ENCODE measurements around the gene MMP3. TPM values are rescaled to one million over a fixed set of nuclear protein-coding genes. Genes with fewer than 3 reads are reported as not detected.

Gene MMP3
- total and polyA plus RNA-seq, 4 donors, result not detected

- no peak for DNase-seq (ENCODE audit: low spot score)
- WGBS, result 87% methylated on average over 7 of the region's 7 CpGs
- TF ChIP-seq RXRA (IDR thresholded peaks at IDR 0.05), result no peak
- TF ChIP-seq, protein P1, sequence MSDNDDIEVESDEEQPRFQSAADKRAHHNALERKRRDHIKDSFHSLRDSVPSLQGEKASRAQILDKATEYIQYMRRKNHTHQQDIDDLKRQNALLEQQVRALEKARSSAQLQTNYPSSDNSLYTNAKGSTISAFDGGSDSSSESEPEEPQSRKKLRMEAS (IDR thresholded peaks at IDR 0.05), result no peak
- no peak for TF ChIP-seq FOXA1 (IDR thresholded peaks at IDR 0.05)
- no peak for TF ChIP-seq TAF1 (conservative IDR thresholded peaks at IDR 0.05)
- no peak for TF ChIP-seq HNF4G (IDR thresholded peaks at IDR 0.05)
- TF ChIP-seq, protein P2, sequence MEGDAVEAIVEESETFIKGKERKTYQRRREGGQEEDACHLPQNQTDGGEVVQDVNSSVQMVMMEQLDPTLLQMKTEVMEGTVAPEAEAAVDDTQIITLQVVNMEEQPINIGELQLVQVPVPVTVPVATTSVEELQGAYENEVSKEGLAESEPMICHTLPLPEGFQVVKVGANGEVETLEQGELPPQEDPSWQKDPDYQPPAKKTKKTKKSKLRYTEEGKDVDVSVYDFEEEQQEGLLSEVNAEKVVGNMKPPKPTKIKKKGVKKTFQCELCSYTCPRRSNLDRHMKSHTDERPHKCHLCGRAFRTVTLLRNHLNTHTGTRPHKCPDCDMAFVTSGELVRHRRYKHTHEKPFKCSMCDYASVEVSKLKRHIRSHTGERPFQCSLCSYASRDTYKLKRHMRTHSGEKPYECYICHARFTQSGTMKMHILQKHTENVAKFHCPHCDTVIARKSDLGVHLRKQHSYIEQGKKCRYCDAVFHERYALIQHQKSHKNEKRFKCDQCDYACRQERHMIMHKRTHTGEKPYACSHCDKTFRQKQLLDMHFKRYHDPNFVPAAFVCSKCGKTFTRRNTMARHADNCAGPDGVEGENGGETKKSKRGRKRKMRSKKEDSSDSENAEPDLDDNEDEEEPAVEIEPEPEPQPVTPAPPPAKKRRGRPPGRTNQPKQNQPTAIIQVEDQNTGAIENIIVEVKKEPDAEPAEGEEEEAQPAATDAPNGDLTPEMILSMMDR (IDR thresholded peaks at IDR 0.05; ENCODE audit: low read depth, low read length, missing input control), result no peak
- TF ChIP-seq EGR1 (IDR thresholded peaks at IDR 0.05; ENCODE audit: low read depth in 2 of 2), result no peak
- TF ChIP-seq ATF3 (IDR thresholded peaks at IDR 0.05), result no peak
- no peak for TF ChIP-seq SP1 (IDR thresholded peaks at IDR 0.05)
- no peak for TF ChIP-seq FOXA2 (IDR thresholded peaks at IDR 0.05)
- no peak for TF ChIP-seq JUND (IDR thresholded peaks at IDR 0.05)
- no peak for TF ChIP-seq HNF4A (conservative IDR thresholded peaks at IDR 0.05)
- TF ChIP-seq YY1 (IDR thresholded peaks at IDR 0.05), result no peak
- TF ChIP-seq REST (IDR thresholded peaks at IDR 0.05), result no peak
- no peak for TF ChIP-seq NR2F2 (IDR thresholded peaks at IDR 0.05)
- TF ChIP-seq RAD21 (IDR thresholded peaks at IDR 0.05), result no peak
- TF ChIP-seq, protein P3, sequence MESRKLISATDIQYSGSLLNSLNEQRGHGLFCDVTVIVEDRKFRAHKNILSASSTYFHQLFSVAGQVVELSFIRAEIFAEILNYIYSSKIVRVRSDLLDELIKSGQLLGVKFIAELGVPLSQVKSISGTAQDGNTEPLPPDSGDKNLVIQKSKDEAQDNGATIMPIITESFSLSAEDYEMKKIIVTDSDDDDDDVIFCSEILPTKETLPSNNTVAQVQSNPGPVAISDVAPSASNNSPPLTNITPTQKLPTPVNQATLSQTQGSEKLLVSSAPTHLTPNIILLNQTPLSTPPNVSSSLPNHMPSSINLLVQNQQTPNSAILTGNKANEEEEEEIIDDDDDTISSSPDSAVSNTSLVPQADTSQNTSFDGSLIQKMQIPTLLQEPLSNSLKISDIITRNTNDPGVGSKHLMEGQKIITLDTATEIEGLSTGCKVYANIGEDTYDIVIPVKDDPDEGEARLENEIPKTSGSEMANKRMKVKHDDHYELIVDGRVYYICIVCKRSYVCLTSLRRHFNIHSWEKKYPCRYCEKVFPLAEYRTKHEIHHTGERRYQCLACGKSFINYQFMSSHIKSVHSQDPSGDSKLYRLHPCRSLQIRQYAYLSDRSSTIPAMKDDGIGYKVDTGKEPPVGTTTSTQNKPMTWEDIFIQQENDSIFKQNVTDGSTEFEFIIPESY (IDR thresholded peaks at IDR 0.05), result no peak
- TF ChIP-seq GABPA (IDR thresholded peaks at IDR 0.05 in 1 of 2, conservative IDR thresholded peaks at IDR 0.05 in 1 of 2), result no peak
These were observed 10.8 kb downstream of the MMP3 start for GRCh38 chr11:102832612-102833011.

More at GRCh38 chr11:102832612-102833011, 10.8 kb downstream of the MMP3 start:
- Histone ChIP-seq H3K4me3 (ENCODE audit: low read depth in 1 of 3, low read length in 3 of 3) (peak overlapping the region in 1 of 3 donors; percentile 39), H3K36me3 (ENCODE audit: control insufficient read depth in 4 of 4, insufficient read depth in 3 of 4, low read depth in 1 of 4, low read length in 3 of 4) (no peaks in the 10 kb centered on the region), H3K9ac (ENCODE audit: low read depth in 1 of 2, low read length in 2 of 2) (no peak overlapping the region), H3K9me3 (ENCODE audit: control insufficient read depth in 4 of 4, low read length in 3 of 4) (no peaks in the 10 kb centered on the region), H3K27ac (ENCODE audit: low read depth in 1 of 2, low read length in 2 of 2) (no peak overlapping the region), H3K27me3 (ENCODE audit: control insufficient read depth in 4 of 4, insufficient read depth in 4 of 4, low read length in 3 of 4) (peaks cover 0 to 6% (median 0%) of the 10 kb centered on the region in 4 donors), H3K4me1 (ENCODE audit: control insufficient read depth in 4 of 4, insufficient read depth in 4 of 4, low read length in 3 of 4) (no peaks in the 10 kb centered on the region)

Data from liver (tissue), 9 donors.